HG03108 (cell line): ENCODE measurements around the gene VCPKMT.

ENCODE experiments used
- ATAC-seq: cut with Tn5 transposase; IDR thresholded peaks from one replicate; pipeline ENCODE4 v1.9.1; 2021; ENCODE audit warnings: moderate library complexity; ENCODE audit not compliant: unreplicated experiment

VCPKMT gene

DNA sequence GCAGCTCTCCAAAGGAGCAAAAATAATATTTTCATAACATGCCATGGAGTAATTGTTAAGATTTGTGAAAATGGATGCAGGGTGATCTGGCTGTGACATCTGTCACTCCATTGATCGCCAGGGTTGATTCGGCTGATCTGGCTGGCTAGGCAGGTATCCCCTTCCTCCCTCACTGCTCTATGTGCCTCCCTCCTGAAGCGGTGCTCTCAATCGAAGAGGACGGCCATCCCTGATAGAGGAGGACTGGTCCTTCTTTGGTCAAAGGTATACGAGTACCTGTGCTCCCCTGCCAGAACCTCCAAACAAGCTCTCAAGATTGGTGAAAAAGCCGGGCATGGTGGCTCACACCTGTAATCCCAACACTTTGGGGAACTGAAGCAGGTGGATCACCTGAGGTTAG lies 47.9 kb downstream of the VCPKMT start:
- no peak for ATAC-seq

- no peak for ATAC-seq
Measured at GRCh38 chr14:50067723-50068495, 48.5 kb downstream of the VCPKMT start.

DNA sequence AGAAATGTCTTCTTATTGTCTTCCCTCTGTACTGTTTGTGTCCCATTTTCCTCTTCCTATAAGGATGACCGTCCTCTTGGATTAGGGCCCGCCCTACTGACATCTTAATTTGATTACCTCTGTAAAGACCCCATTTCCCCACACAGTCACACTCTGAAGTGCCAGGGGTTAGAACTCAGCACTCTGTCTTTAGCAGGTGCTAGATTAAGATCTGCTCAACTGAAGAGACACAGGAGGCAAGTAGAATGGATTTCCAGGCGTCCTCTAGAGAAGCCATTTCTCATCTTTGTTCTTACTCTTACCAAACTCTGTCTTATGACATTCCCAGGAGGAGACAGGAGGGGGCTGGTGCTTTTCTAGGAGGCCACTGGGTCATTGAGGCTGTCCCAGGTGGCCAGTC lies 50.8 kb downstream of the VCPKMT start:
- no peak for ATAC-seq

DNA sequence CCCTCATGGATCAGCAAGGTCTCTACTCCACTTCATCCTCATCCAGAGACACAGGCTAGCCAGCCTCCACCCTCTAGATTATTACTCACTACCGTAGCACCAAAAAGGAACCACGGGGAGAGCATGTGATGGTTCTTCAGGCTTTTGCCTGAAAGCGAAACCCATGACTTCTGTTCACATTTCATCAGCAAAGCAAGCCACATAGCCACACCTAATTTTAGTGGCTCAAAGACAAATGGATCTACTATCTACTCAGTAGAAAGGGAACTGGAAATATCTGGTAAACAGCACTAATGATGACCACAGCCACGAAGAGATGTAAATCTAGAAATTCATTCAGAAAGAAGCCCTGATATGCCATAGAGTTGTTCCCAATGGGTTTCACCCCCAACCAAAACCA lies 51.4 kb downstream of the VCPKMT start:
- peak; percentile 59 for ATAC-seq

- ATAC-seq: no peak
Measured at GRCh38 chr14:50063876-50064420, 52.4 kb downstream of the VCPKMT start.

DNA sequence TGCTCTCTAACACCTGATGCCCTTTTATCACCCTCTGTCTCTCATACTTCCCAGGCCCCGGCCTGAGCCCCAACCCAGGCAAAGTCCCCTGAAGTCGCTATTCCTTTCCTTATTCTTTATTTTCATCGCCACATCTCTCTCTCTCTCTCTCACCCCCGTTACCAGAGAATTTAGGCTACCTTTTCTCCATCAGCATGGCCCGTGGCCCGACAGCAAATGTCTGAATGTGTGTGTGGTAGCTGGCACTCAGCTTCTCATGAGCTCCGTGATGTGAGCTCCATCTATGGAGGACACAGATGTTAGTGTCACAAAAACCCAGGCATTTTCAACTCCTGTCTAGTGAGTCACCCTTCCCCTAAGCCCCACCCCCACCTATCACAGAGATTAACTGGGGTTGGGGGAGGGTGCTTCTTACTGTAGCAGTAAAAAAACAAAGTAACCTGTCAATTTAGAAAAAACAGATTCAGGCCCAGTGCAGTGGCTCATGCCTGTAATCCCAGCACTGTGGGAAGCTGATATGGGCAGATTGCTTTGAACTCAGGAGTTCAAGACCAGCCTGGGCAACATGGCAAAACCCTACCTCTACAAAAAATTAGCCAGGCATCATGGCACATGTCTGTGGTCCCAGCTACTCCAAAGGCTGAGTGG lies 53.8 kb downstream of the VCPKMT start:
- ATAC-seq: peak; percentile 31

GRCh38 chr14:50061664-50062437 lies 54.5 kb downstream of the VCPKMT start:
- peak; percentile 44 for ATAC-seq

GRCh38 chr14:50060871-50061663 lies 55.3 kb downstream of the VCPKMT start:
- no peak for ATAC-seq

DNA sequence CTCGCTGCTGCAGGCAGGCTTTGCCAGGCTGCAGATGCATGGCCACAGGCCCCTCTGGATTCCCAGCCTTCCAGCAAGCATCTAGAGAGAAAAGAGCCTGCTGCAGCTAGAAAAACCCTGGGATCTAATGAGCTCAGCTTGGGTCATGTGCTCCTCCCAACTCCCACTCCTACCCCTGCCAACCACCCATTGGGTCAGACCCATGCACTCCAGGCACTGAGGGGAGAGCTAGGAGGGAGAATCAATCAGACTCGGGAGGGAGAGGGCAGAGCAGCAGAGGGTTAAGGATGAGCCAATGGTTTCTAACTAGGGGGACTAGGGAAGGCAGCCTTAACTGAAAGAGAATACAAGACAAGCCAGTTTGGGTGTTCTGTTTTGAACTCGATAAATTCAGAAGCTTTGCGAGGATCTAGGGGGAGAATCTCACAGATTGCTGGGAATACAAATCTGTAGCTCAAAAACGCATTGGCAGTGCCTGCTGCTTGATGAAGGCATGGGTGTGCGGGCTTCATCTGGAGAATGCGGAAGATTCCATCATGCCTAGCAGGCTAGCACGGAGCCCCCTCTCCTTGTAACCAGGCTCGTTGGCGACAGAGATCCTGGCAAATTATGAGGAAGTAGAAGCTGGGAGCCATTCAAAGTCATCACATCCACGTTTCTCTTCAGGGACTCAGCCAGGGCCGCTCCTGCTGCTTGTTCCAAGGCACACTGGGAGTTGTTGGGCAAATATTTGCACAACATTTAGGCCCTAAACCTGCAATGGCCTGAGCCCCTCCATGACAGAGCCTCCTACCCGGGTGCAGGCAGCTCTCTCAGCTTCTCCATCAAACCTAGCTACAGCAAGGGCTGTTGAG lies 56.4 kb downstream of the VCPKMT start:
- no peak for ATAC-seq
